ENCODE results near the gene ERFE.

ERFE gene

GRCh38 chr2:238151205-238151604, 7.6 kb upstream of the ERFE start:
- peaks cover 3% of the 10 kb centered on the region for H3K27me3 ChIP-seq

GRCh38 chr2:238151628-238152235, 7.0 kb upstream of the ERFE start:
- Histone ChIP-seq H3K4me3 (ENCODE audit: low read depth in 1 of 2, low read length in 1 of 2) (no peak overlapping the region), H3K4me1 (ENCODE audit: control insufficient read depth in 1 of 2, insufficient read depth in 1 of 2, low read depth in 1 of 2, low read length in 1 of 2) (no peaks in the 10 kb centered on the region), H3K27ac (no peak overlapping the region), H3K36me3 (no peaks in the 10 kb centered on the region), H3K9me3 (no peaks in the 10 kb centered on the region), H3K27me3 (peaks cover 8% of the 10 kb centered on the region)
- TF ChIP-seq CTCF (IDR thresholded peaks at IDR 0.05): no peak

More at GRCh38 chr2:238151205-238151604, 7.6 kb upstream of the ERFE start:
- H3K27ac ChIP-seq: no peak overlapping the region
- no peaks in the 10 kb centered on the region for H3K9me3 ChIP-seq
- no peak for TF ChIP-seq CTCF (IDR thresholded peaks at IDR 0.05)
- no peaks in the 10 kb centered on the region for H3K4me1 ChIP-seq (ENCODE audit: control insufficient read depth in 1 of 2, insufficient read depth in 1 of 2, low read depth in 1 of 2, low read length in 1 of 2)
- H3K4me3 ChIP-seq (ENCODE audit: low read depth in 1 of 2, low read length in 1 of 2): no peak overlapping the region
- no peaks in the 10 kb centered on the region for H3K36me3 ChIP-seq

- no peak overlapping the region for H3K27ac ChIP-seq
- no peak overlapping the region for H3K4me3 ChIP-seq (ENCODE audit: low read depth in 1 of 2, low read length in 1 of 2)
- peaks cover 21% of the 10 kb centered on the region for H3K27me3 ChIP-seq
- H3K36me3 ChIP-seq: no peaks in the 10 kb centered on the region
- no peaks in the 10 kb centered on the region for H3K9me3 ChIP-seq
- no peak for TF ChIP-seq CTCF (IDR thresholded peaks at IDR 0.05)
- no peaks in the 10 kb centered on the region for H3K4me1 ChIP-seq (ENCODE audit: control insufficient read depth in 1 of 2, insufficient read depth in 1 of 2, low read depth in 1 of 2, low read length in 1 of 2)
Observed at GRCh38 chr2:238152771-238153688, 5.7 kb upstream of the ERFE start.

GRCh38 chr2:238154570-238154969, 4.2 kb upstream of the ERFE start:
- peaks cover 37% of the 10 kb centered on the region for H3K27me3 ChIP-seq
- H3K4me1 ChIP-seq (ENCODE audit: control insufficient read depth in 1 of 2, insufficient read depth in 1 of 2, low read depth in 1 of 2, low read length in 1 of 2): peaks cover 2 to 9% of the 10 kb centered on the region in 2 experiments
- no peaks in the 10 kb centered on the region for H3K36me3 ChIP-seq
- TF ChIP-seq CTCF (IDR thresholded peaks at IDR 0.05): no peak
- no peak overlapping the region for H3K27ac ChIP-seq
- H3K4me3 ChIP-seq (ENCODE audit: low read depth in 1 of 2, low read length in 1 of 2): no peak overlapping the region
- H3K9me3 ChIP-seq: no peaks in the 10 kb centered on the region

- Histone ChIP-seq H3K9me3 (no peaks in the 10 kb centered on the region), H3K27ac (no peak overlapping the region), H3K4me3 (ENCODE audit: low read depth in 1 of 2, low read length in 1 of 2) (no peak overlapping the region), H3K27me3 (peaks cover 43% of the 10 kb centered on the region), H3K4me1 (ENCODE audit: control insufficient read depth in 1 of 2, insufficient read depth in 1 of 2, low read depth in 1 of 2, low read length in 1 of 2) (peaks cover 2 to 12% of the 10 kb centered on the region in 2 experiments), H3K36me3 (no peaks in the 10 kb centered on the region)
- TF ChIP-seq CTCF (IDR thresholded peaks at IDR 0.05): no peak
Observed at GRCh38 chr2:238155051-238155760, 3.6 kb upstream of the ERFE start.

Measured in neutrophil (primary cell).